Stimulated activated CD4-positive, alpha-beta T cell treated with anti-CD3 and anti-CD28 coated beads, Interleukin-12 subunit alpha, Interleukin-12 subunit beta, amount 100 ng/mL, for 48 hours (primary cell): ENCODE data around the gene ESPN.
"Not testable (repeated sequence)": the region's sequence is repeated elsewhere in the genome, so short reads cannot be mapped to it uniquely, and the experiment has no call there.

ENCODE experiments used
- DNase-seq, 3 donors: peaks; one replicate each; pipeline ENCODE4 v3.0.0-alpha.2; 2020; ENCODE audit warnings: low read depth in 2 of 3, low spot score in 1 of 3

Gene ESPN

DNA sequence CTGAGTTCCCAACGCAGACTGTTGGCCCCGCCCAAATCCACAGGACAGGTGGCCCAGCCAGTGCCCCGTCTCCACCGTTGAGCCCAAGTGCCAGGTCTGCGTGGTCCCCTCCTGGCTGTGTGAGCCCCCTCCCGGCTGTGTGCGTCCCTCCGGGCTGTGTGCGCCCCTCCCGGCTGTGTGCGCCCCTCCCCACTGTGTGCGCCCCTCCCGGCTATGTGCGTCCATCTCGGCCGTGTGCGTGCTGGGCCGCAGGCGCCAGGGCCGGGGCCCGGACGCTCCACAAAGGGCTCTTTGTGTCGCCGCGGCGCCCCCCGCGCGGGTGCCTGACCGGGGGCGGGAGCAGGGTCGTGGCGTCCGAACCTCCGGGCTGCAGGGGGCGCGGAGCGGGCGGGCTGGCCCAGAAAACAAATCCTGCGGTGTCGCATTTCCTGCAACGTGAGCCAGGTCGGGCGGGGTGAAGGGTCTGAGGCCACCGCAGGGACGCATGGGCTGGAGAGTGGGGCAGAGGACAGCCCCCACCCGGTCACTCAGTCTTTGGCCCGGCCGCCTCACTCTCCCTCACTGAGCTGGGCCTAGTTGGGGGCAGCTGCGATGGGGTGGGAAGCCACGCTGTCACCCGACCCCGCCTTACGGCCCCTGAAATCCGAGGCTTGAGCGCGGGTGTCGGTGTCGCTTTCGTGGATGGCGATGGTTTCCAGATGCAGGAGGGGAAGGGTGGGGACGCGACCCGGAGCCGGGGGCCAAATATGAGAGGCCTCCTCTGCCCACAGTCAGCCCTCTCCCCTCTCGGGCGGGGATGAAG is 22.6 kb downstream of the ESPN start:
- no peak for DNase-seq

DNA sequence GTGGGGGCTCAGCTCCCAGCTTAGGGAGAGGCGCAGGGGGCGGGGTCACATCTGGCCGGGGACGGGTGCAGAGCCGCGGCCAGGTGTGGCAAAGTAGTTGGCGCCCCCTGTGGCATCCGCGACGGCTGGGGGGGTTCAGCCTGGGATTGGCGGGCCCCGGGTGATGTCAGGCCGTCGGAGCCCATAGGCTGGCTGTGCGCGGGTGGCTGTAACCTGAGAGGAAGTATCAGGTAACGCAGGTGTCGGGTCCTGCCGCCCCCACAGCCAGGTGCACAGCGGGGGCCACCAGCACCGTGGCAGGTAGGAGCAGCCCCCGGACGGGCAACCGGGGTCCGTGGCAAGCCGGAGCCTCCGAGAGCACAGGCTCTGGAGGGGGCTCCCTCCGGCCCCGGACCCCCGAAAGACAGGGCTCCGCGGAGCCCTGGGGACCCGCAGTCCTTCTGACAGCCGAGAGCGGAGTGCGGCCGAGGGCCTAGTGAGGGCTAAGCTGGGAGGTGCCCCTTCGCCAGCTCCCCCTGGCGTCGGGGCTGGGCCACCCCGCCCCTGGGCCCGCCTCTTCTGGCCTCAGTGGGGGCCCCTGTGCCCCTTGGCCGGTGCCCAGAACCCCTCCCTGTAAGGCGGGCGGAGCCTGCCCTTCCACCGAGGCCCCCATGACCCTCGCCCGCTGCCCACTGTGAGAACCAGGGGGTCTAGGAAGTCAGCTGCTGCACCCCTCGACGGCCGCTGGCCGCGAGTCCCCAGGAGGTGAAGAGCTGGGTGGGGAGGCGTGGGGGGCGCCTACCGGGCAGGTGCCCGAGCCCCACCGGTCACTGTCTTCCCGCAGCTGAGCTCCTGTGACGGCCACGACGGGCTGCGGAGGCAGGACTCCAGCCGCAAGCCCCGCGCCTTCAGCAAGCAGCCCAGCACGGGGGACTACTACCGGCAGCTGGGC is 23.5 kb downstream of the ESPN start:
- no peak for DNase-seq

DNA sequence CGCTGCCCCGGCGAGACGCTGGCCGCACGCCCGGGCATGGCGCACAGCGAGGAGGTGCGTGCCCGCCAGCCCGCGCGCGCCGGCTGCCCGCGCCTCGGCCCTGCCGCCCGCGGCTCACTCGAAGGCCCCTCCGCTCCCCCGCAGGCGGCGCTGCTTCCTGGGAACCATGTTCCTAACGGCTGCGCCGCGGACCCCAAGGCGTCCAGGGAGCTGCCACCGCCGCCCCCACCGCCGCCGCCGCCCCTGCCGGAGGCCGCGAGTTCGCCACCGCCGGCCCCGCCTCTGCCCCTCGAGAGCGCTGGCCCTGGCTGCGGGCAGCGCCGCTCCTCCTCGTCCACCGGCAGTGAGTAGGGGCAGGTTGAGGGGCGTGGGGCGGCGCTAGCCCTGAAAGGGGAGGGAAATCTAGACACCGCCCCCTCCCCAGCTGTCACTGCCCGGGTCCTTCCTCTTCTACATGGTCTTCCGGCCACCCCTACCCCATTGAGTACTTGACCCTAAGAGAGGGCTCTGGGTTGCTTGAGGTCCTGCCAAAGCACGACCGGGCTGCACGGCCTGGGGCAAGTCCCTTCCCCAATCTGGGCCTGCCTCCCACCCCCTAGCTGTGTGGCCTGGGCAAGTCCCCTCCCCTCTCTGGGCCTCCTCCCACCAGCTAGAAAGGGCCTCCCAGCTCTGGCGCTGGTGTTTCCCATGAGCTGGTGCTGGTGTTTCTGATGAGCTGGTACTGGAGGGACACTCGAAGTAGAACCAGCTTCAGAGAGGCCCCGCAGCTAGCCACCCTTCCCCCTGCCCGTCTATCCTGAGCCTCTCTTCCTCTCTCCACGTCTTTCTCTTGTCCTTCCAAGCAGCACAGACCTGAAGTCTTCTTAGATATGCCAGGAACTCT is 24.4 kb downstream of the ESPN start:
- DNase-seq = no peak

DNA sequence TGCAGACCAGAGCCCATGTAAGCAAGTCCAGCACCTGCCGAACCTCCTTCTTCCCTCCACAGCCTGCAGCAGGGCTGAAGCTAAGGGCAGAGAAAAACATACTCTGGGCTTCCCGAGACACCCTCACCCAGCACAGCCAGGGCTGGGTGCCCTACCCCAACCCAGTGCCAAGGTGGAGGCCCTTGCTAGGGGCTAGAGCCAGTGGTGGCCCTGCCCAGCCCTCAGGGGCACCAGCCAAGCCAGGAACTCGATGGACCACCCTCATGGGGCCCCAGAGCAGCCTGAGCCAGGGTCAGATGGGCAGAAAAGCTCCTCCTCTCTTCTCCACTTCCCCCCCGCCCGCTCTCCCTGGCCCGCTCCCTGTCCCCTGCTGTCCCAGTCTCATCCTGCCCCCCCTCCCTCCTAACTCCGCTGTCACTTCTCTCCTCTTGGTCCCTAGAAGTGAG is 25.5 kb downstream of the ESPN start:
- no peak for DNase-seq

DNA sequence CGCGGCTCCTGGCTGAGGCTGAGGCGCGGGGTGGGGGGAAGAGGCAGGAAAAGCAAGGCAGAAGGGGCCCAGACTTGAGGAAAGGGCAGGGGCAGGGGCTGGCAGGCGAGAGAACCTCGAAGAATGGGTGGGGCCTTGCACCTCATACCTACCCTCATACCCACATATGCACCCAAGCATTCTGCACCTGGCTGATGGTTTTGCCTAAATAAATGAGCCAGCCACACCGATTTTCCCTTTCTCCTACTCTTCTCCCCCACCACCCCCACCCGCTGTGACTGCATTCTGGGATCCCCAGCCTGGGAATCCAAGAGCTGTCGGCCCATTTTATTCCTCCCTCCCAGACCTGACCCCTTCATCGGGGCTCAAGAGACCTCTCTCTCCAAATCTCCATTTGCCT is 25.9 kb downstream of the ESPN start:
- DNase-seq = not testable (repeated sequence)

DNA sequence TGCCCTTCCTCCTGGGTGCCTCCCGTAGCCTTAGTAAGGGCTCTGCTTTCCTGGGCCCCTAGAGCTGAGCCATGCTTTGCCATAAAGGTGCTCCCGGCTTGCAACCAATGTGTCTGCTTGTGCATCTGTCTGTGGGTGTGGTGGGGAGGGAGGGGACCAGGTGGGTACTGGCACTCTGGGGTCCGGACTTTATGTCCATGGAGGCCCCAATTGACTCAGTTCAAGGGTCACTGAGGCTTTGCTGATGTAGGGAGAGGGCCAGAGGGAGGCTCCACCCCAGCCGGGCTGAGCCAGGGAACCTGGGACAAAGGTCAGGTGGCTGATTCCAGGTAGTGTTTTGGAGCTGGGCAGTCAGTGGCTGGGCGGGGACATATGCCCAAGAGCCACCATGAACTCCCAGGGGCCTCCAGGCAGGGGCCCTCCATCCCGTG is 26.4 kb downstream of the ESPN start:
- no peak for DNase-seq

DNA sequence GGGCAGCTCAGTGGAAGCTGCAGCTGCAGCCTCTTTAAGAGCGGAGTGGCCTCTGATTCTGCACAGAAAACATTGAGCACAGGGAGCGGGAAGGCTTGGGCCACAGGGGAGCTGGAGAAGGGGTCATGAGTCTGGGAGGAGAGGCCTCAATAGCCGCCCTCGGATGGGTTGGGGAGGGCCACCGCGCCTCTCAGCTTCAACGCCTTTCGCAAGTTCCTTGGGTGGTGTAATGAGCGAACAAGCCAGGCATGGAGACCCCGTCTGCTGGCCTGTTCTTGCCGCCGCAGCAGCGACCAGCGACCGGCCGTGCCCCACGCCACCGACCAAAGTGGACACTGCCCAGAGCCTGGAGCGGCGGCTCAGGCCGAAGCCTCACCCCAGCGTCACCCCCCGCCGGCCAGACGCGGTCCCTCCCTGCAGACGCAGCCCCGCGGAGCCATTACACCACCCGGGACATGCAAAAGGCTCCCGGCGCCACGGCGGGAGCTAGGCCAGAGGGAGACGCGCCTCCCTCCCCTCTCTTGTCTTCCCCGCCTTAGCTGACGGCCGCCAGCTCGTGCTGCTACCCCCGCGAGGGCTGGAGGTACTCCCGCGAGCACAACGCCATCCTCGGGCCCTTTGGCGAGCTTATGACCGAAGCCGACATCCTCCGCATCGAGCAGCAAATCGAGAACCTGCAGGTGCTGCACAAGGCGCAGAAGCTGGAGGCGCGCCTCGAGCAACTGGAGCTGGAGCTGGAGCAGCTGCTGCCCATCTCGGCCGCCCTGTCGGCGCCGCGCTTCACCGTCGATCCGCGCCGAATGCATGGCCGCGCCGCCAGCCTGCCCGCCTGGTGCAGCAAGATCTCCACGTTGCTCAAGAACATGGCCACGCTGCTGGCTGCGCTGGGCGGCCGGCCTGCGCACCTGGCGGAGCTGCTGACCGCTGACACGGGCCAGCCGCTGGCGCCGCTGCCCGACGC is 29.6 kb downstream of the ESPN start:
- DNase-seq = not testable (repeated sequence)

DNA sequence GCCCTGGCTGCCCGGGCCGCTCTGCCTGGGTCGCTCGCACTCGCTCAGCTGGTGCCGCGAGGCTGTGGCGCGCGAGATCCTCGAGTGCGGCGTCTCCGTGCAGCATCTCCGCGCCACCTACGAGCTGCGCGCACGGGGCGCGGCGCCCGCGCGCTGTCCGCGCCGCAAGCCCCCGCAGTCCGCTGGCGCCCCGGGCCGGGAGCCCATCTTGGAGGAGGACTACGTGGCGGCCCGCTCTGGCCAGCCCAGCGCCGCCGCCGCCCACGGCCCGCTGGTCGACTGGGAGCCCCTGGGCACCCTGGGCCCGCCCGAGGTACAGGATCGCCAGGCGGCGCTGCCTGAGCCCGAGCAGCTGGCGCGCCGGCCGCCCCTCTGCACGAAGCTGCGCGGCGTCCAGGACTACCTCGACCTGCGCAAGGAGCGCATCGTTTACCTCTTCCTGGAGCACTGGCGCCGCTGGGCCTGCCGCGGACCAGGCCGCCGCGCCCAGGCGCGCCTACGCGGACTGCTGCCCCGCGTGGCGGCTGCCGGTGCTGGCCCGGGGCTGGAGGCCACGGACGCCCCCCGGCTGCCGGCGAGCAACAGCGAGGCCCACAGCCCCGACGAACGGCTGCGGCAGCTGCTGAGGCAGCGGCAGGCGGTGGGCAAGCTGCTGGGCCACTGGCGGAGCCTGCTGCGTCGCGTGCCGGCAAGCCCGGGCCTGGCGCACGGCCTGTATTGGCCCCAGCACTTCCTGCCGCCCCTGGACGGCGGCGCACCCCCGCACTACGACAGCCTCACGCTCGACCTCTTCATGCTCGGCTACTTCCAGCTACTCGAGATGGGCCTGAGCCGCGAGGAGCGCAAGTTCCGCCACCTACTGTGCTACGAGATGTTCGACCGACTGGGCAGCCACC is 30.5 kb downstream of the ESPN start:
- no peak for DNase-seq

DNA sequence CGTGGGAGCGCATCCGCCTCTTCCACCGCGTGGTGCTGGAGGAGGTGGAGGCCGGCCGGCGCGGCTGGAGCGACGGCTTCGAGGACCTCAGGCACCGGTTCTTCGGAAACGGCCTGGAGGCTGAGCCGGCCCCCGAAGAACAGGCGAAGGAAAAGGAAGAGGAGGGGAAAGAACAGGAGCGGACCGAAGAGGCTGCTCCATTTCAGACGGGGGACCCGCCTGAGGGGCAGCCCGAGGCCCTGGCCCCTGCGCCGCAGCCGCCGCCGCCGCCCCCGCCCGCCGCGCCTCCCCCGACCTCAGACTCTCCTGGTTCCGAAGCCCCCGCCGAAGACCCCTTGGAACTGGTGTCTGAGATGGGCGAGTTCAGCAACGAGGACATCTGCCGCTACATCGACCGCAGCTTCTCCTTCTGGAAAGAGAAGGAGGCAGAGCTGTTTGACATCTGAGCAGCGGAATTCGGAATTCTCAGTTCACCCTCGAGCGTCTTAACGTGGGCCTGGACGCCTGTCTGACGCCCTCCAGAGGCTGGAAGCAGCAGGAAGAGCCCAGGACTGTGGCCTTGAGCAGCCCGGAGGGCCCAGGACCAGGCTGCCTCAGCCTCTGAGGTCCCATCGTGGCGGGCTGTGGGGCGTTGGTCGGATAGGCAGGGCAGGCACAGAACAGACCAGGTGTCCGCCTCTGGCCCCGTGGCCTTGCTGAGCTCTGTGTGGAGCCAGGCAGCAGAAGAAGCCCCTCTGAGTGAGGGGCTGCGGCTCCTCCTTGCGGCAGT is 31.4 kb downstream of the ESPN start:
- not testable (repeated sequence) for DNase-seq

DNA sequence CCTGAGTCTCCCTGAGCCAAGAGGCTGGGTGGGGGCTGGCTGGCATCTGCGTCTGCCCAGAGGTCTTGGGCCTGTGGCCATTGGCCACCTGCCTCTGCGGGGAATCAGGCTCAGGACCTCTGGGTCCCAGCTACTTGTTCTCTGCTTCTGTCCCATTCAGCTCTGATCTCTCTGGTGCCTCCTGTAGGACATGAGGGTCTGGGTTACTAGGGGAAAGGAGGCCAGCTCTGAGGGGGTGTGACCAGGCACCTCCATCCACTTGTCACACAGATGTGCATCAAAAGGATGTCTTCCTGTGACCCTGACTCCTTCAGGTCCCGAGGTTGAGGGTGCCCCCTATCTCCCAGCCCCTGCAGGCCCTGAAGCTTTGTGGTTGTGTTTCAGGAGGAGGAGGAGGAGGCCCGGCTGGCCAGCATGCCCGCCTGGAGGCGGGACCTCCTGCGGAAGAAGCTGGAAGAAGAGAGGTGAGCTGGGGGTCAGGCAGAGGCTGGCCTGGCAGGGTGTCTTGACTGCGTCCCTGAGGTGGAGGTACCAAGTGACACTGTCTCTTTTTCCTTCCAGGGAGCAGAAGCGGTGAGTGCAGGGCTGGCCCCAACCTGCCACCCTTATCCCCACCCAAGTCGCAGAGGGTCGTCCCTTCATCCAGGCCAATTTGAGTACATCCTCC is 32.4 kb downstream of the ESPN start:
- no peak for DNase-seq

DNA sequence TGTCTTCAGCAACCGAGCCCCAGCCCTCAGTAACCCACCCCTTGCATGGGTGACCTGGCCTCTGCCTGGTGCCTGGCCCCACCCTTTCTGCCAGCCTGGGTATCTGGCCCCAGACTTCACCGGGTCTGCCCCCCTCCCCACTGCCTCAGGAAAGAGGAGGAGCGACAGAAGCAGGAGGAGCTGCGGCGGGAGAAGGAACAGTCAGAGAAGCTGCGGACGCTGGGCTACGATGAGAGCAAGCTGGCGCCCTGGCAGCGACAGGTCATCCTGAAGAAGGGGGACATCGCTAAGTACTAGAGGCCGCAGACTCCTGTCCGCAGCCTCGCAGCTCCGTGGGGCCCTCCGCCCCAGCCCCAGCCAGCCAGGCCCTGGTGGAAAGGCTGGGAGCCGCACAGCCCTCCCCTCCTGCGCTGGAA is 35.3 kb downstream of the ESPN start:
- DNase-seq = no peak

DNA sequence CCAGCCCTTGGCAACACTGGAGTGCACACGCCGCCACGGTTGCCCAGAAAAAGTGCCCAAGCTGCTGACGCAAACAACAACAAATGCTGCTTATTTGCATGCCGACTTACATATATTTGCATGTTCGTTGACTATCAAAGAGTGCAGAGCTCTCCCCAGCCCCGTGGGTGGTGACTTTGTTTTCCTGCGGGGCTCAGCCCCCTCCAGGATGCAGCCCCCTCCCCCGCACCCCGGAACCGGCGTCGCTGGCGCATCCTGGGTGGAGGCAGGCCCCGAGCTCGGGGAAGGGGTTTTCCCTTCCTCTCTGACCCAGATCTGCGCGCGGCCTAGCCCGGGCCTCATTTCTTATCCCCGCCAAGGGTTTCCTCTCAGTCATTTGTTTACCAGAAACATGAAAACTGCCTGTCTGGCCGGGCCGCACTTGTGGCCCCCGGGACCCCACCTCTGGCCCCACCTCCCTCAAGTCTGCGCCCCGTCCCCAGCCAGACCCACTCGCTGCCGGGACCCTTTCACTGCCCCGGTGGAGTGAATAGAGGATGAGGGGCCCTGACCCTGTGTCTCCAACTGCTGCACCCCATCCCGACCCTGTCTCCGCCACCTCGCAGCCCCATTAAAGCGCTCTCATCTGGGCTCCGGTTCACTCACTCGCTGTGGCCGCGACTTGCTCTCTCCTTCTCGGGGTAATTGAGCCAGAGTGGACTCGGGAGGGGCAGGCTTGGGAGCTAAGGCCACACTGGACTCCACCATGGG is 35.9 kb downstream of the ESPN start:
- DNase-seq = peak; percentile 66 to 80 (median 71)

DNA sequence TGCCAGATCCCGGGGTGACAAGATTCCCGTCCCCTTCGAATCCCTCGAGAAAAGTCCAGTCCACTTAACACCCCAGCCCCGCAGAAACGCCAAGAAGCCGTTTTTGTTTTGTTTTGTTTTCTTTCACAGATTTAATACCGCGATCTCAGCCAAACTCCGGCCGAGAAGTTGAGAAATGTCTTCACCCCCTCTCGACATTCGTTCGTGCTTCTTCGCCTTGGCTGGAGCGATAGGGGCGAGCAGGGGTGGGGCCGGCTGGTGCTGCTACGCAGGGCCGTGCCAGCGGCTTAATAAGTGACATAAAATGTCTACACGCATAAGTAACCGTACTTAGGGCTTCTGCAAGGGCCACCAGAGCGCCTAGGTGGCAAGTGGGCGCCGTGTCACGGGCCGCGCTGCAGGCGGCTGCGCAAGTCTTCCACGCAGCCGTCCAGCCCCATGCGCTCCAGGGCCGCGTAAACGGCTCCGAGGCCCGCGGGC is 36.5 kb downstream of the ESPN start:
- no peak for DNase-seq

DNA sequence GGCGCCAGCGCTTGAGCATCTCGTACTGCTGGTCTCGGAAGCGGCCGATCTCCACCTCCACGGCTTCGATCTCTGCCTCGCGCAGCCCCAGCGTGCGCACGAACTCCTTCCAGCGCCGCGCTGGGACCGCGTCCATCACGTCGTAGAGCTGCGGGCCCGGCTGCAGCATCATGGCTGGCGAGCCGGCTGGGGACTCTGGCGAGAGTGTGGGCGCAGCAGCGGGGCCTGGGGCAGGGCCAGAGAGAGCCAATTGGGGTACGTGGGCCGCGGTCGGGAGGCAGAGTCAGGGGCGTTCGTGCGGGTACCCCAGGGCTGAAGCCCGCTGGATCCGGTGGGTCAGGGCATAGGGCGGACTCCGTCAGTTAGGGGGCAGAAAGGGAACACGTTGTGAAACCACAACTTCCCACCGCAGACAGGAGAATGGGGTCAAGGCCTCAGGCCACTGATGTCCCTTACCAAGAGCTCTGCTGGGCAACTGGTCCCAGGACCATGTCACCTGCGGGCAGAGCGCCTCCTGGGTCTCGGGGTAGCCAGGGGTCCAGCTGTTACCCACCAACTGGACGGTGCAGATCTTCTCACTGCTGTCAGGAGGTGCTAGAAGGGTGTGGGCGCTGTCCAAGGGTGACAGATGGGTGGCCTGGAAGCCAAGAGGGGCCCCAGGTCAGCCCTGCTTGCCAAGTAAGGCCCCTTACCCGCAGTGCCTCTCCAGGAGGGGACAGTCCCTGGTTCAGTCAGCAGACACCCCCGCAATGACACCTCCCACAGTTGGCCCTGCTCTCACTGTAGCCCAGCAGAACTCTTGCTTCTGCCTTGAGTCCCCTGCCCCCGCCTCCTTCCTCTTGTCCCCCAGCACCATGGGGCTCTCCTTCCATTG is 37.2 kb downstream of the ESPN start:
- no peak for DNase-seq

DNA sequence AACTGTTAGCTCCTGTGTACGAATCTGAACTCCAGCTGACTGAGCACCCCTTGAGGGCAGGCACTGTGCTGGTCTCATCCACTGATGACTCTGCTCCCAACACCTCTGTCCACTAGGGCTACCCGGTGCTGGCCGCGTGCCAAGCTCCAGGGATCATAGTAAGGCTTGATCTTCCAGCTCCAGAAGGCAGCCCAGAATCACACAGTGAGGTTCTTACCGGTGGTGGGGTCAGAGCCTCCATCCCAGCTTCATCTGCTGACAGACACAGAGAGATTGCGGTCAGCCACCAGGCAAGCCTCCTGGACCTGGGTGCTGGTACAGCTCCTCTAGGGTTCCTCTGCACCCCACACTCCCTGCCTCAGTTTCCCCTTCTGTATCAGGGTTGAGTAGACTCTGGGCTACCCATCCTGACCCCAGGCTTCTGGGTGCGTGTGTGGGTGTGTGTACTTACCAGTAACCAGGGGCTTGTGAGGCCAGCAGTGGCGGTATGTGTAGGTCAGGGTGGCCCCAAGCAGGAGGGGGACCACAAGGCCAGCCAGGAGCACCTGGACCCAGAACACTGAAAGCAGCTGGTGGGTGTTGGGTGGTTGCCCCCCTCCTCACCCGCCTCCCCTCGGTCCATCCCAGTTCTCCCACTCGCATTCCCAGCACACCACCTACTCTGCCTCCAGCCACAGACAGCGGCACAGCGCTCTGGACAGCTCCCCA is 38.0 kb downstream of the ESPN start:
- DNase-seq = no peak
